Mucosa of stomach (tissue), 1 donor: ENCODE data around the gene CACNG8.

Source experiments
- H3K27me3 ChIP-seq: one replicate; pipeline ENCODE4 v1.7.0; 2013; ENCODE audit warnings: mild to moderate bottlenecking, low read length; ENCODE audit not compliant: control insufficient read depth, insufficient read depth
- H3K36me3 ChIP-seq: one replicate; pipeline ENCODE4 v1.7.0; 2013; ENCODE audit warnings: low read length; ENCODE audit not compliant: control insufficient read depth, insufficient read depth
- H3K4me1 ChIP-seq: one replicate; pipeline ENCODE4 v1.7.0; 2013; ENCODE audit warnings: mild to moderate bottlenecking, low read length; ENCODE audit not compliant: control insufficient read depth, insufficient read depth
- H3K4me3 ChIP-seq: one replicate; pipeline ENCODE4 v1.7.0; 2013; ENCODE audit warnings: low read length
- H3K9ac ChIP-seq: one replicate; pipeline ENCODE4 v1.7.0; 2013; ENCODE audit warnings: mild to moderate bottlenecking, low read length, moderate library complexity
- H3K9me3 ChIP-seq: one replicate; pipeline ENCODE4 v1.7.0; 2013; ENCODE audit warnings: mild to moderate bottlenecking, low read length, moderate library complexity; ENCODE audit not compliant: control insufficient read depth
- donor health status: Pancreatic carcinoma.

The CACNG8 gene

DNA sequence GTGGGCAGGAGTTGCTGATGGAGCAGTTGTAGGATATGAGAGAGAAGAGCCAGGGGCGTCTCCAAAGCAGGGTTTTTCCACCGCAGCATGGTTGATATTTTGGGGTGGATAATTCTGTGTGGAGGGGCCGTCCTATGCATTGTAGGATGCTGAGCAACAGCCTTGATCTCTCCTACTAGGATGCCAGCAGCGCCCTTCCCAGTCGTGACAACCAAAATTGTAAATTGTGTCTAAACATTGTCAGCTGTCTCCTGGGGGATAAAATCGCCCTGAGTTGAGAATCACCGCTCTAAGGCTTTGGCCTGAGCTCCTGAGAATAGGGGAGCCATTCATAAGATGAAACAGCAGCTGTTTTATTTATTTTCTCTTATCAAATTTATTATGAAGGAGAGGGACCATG, 4.2 kb downstream of the CACNG8 start:
- no peaks in the 10 kb centered on the region for H3K36me3 ChIP-seq
- H3K9me3 ChIP-seq, result no peaks in the 10 kb centered on the region
- peaks cover 22% of the 10 kb centered on the region for H3K27me3 ChIP-seq
- no peak overlapping the region for H3K4me3 ChIP-seq
- H3K9ac ChIP-seq, result no peak overlapping the region
- H3K4me1 ChIP-seq, result no peaks in the 10 kb centered on the region

DNA sequence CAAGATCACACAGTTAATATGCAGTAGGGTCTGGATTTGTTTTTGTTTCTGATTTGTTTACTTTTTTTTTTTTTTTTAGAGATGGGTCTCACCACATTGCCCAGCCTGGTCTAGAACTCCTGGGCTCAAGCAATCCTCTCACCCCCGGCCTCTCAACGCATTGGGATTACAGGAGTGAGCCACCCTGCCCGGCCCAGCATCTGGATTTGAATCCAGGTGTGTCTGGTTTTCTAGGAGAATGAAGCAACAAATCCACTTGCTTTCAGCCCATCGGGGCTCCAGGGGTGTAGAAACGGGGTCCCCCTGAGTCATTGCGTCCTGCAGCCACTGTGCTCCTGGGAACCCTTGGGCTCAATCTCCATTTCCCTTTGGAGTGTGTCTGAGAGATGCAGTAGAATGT, 6.6 kb downstream of the CACNG8 start:
- Histone ChIP-seq H3K9me3 (no peaks in the 10 kb centered on the region), H3K9ac (no peak overlapping the region), H3K27me3 (peaks cover 10% of the 10 kb centered on the region), H3K36me3 (no peaks in the 10 kb centered on the region), H3K4me1 (no peaks in the 10 kb centered on the region), H3K4me3 (no peak overlapping the region)

DNA sequence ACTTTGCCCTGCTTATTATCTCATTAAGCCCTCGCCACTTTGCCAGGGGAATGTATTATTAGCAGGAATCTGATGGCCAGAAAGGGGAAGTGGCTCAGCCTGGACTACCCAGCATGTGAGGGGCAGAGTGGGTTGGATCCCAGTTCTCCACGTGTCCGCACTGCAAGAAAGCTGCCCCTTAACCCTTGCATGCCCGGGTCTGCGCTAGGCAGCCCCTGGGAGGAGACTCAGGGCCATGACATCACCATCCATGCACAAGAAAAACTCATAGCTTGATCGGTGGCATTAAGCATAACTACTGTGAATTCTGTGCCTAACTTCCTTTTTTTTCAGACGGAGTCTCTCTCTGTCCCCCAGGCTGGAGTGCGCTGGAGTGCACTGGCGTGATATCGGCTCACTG, 8.9 kb downstream of the CACNG8 start:
- Histone ChIP-seq H3K27me3 (no peaks in the 10 kb centered on the region), H3K36me3 (no peaks in the 10 kb centered on the region), H3K9me3 (no peaks in the 10 kb centered on the region), H3K4me3 (no peak overlapping the region), H3K9ac (no peak overlapping the region), H3K4me1 (no peaks in the 10 kb centered on the region)

DNA sequence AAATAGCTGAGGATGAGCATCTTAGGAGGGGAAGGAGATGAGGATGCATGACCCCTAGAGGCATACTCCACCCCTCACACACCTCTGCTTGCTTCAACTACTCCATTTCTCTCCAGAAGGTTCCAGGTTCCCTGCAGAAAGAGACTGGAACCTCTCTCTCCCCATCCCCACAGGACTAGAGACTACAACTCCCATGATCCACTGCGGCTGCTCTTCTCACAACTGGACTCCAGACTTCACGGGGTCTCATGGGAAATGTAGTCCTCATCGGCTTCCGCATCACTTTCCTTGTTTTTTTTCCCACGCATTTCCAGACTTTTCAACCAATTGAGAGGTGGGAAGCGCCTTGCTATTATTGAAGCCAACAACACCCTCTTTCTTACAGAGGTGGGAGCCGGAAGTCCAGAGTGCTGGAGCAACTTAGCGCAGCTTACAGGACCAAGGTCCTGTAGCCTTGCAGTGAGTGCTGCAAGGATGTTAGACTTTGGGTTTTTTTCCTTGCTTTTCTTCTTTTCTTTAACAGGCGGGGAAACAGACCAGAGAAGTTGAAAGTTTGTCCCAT, 14.8 kb downstream of the CACNG8 start:
- Histone ChIP-seq H3K9me3 (no peaks in the 10 kb centered on the region), H3K9ac (no peak overlapping the region), H3K4me1 (peaks cover 27% of the 10 kb centered on the region), H3K4me3 (no peak overlapping the region), H3K27me3 (peaks cover 43% of the 10 kb centered on the region), H3K36me3 (no peaks in the 10 kb centered on the region)

DNA sequence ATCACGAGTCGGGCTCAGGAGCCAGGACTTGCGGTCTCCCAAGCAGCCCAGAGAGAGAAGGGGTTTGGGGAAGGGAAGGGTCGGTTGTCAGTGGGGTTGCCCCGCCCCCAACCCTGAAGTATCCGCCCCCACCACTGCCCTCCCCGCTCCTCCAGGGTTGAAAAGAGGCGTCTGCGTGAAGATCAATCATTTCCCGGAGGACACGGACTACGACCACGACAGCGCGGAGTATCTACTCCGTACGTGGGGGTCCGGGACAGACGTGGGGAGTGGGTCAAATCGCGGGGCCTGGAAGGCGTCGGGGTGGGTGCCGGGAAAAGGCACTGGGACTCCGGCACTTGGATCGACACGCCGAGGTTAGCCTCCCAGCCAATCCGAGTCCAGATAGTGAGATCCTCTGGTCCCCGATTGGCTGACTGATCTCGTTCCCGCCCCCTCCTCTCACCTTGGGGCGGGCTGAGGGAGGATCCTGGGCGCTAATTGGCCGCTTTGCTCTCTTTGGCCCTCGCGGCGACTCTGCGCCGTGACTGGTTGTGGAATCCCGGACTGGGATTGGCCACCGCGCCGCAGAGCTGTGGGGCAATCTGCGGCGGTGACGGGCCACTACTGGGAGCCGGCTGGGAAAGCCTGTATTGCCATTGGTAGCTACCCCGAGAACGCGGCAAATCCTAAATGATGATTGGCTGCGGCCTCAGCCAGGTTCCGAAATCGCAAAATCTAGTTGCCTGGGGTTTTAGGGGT, 15.4 kb downstream of the CACNG8 start:
- Histone ChIP-seq H3K27me3 (peaks cover 43% of the 10 kb centered on the region), H3K9ac (no peak overlapping the region), H3K9me3 (no peaks in the 10 kb centered on the region), H3K4me3 (no peak overlapping the region), H3K36me3 (no peaks in the 10 kb centered on the region), H3K4me1 (peaks cover 27% of the 10 kb centered on the region)

DNA sequence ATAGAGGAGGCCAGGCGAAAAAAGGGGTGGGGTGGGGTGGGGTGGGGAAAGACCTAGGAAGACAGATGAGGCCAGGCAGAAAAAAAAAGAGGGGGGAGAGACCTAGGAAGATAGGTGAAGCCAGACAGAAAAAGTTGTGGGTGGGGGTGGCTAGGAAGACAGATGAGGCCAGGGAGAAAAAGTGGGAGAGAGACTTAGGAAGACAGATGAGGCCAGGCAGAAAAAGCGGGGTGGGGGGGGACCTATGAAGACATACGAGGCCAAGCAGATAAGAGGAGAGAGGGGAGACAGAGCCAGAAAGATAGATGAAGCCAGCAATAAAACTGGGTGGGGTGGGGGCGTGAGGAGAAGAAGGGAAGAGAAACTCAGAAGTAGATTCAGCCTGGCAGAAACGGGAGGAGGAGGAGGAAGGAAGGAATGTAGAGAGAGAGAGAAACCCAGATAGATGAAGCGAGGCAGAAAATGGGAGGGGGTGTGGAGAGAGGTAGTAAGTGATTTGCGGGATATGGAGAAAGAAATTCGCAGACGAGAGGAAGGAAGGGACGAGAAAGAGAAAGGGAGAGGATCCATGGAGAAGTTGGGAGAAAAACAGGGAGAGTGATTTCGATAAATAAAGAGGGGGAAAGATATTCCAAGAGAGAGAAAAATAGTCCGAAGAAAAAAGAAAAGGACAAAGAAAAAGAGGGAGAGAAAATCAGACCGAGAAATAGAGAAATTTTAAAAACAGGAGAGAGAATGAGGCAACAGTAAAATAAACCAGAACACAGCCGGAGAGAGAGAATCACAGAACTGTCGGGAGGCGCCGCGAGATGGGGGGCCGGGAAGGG, 16.5 kb downstream of the CACNG8 start:
- H3K36me3 ChIP-seq, result no peaks in the 10 kb centered on the region
- H3K4me1 ChIP-seq, result peaks cover 27% of the 10 kb centered on the region
- H3K27me3 ChIP-seq, result peaks cover 51% of the 10 kb centered on the region
- H3K4me3 ChIP-seq, result no peak overlapping the region
- H3K9me3 ChIP-seq, result no peaks in the 10 kb centered on the region
- H3K9ac ChIP-seq, result no peak overlapping the region

DNA sequence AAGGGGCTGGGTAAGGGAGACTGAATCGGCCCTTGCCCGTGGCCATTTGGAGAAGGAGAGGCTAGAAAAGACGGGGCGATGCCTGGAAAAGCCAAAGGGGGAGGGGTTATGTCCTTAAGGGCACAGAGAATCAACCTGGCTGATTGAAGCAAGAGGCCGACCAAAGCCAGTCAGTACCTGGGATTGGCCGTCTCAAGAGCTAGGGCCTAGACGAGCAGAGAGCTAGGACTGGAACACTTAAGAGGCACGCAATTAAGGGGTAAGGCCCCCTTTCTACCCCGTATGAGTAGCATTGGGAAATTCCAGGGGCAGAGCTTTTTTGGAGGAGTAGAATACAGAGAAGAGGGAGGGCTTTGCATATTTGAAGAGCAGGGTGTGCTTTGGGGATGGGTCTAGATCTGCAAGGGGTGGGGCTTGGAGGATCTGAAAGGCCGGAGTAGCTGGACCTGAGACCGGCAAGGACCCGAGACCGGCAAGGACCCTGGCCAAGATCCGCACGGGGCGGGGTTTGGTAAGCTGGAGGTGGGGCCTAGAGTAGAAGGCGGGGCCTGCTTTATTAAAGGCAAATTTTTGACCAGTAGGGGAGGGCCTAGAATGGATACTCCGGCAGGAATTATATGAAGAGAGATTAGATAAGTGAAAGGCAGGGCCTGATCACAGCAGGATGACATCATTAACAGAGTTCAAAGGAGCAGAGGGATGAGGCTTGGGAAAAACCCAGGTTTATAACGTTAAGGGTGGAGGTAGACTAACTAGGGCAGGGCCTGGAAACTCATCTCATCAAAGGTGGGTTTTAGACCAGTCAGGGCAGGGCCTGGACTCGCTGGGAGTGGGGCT, 18.0 kb downstream of the CACNG8 start:
- no peaks in the 10 kb centered on the region for H3K9me3 ChIP-seq
- peaks cover 51% of the 10 kb centered on the region for H3K27me3 ChIP-seq
- H3K4me3 ChIP-seq, result peak overlapping the region; percentile 74
- H3K4me1 ChIP-seq, result peaks cover 27% of the 10 kb centered on the region
- peak overlapping the region; percentile 31 for H3K9ac ChIP-seq
- H3K36me3 ChIP-seq, result no peaks in the 10 kb centered on the region

DNA sequence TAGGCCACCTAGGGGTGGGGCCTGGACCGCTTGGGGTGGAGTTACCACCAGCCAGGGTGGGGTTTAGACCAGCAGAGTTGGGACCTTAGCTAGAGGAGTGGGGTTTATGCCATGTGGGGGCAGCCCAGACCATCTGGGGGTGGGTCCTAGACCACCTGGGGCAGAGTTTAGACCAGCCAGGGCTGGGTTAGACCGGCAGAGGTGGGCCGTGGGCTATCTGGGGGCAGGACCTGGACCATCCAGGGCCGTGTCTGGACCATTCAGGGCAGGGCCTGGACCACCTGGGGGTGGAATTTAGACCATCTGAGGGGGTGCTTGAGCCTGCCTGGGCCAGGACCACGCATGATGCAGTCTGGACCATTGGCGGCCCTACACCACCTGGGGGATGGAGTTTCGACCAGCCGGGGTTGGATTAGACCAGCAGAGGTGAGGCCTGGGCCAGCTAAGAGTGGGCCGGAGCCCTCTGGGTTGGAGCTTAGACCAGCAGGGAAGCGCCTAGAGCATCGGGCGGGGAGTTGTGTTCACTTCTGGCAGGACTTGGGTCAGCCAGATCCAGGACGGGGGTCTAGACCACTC, 18.7 kb downstream of the CACNG8 start:
- Histone ChIP-seq H3K9me3 (no peaks in the 10 kb centered on the region), H3K9ac (no peak overlapping the region), H3K36me3 (no peaks in the 10 kb centered on the region), H3K4me1 (peaks cover 27% of the 10 kb centered on the region), H3K4me3 (no peak overlapping the region), H3K27me3 (peaks cover 51% of the 10 kb centered on the region)

DNA sequence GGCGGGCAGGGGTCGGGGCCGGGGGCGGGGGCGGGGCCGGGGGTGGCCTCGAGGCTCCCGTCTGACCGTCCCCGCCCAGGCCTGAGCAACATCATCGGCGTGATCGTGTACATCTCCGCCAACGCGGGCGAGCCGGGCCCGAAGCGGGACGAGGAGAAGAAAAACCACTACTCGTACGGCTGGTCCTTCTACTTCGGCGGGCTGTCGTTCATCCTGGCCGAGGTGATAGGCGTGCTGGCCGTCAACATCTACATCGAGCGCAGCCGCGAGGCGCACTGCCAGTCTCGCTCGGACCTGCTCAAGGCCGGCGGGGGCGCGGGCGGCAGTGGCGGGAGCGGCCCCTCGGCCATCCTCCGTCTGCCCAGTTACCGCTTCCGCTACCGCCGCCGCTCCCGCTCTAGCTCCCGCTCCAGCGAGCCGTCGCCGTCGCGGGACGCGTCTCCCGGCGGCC, 19.3 kb downstream of the CACNG8 start:
- Histone ChIP-seq H3K27me3 (peaks cover 51% of the 10 kb centered on the region), H3K4me1 (peaks cover 27% of the 10 kb centered on the region), H3K9ac (no peak overlapping the region), H3K36me3 (no peaks in the 10 kb centered on the region), H3K9me3 (no peaks in the 10 kb centered on the region), H3K4me3 (no peak overlapping the region)

DNA sequence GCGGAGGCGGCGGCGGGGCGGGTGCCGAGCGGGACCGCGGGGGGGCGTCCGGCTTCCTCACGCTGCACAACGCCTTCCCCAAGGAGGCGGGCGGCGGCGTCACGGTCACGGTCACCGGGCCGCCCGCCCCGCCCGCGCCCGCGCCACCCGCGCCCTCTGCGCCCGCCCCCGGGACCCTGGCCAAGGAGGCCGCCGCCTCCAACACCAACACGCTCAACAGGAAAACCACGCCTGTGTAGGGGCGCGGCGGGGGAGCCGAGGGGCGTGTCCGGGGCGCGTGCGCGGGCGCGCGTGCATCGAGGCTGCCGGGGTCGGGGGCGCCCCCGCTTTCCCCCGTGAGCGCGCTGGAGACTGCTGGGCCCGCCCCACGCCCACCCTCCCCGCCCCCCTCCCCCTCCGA, 19.9 kb downstream of the CACNG8 start:
- peaks cover 50% of the 10 kb centered on the region for H3K27me3 ChIP-seq
- no peaks in the 10 kb centered on the region for H3K36me3 ChIP-seq
- no peak overlapping the region for H3K4me3 ChIP-seq
- peaks cover 26% of the 10 kb centered on the region for H3K4me1 ChIP-seq
- H3K9me3 ChIP-seq, result no peaks in the 10 kb centered on the region
- H3K9ac ChIP-seq, result no peak overlapping the region

DNA sequence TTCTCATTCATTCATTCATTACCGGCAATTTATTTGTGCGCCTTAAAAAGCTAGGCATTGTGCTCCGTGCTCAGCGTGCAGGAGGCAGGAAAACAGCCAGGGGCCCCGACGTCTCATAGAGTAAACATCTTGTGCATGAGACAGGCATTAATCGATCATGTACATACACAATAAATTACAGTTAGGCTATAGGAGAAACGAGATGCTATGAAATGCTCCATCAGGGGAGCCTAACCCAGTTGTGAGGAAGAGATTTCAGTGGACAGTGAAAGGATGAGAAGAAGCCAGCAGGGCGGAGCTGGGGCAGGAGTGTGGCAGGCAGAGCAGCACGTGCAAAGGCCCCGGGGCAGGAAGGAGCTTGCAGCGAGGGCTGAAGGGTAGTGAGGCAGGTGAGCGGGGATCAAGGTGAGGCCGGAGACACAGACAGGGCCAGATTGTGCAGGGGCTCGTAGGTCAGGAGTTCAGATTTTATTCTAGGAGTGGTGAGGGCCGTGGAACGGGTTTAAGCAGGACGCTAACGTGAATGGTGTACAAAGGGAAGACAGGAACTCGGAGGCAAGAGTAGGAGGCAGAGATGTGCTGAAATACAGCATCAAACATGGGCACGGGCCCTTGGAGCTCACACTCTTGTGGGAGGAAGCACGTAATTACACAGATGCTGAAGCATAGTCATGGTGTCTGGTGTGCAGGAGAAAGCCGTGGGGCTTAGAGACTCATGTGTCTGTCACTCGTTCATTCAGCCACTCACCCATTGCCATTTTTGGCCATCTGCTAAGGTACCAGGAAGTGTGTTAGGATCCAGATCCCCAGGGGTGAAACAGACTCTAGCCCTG, 20.9 kb downstream of the CACNG8 start:
- H3K36me3 ChIP-seq, result no peaks in the 10 kb centered on the region
- peaks cover 22% of the 10 kb centered on the region for H3K4me1 ChIP-seq
- no peak overlapping the region for H3K9ac ChIP-seq
- no peaks in the 10 kb centered on the region for H3K9me3 ChIP-seq
- H3K27me3 ChIP-seq, result peaks cover 43% of the 10 kb centered on the region
- H3K4me3 ChIP-seq, result no peak overlapping the region
